BJ (cell line): ENCODE data around the gene OR11L1. TPM values are rescaled to one million over a fixed set of nuclear protein-coding genes. Genes with fewer than 3 reads are reported as not detected.

ENCODE experiments used
- CTCF ChIA-PET: fragments of 350-600 bp; formaldehyde crosslinking; extraction: SDS; loops from one replicate; lab custom pipeline; 2021; ENCODE audit warnings: antibody characterized with exemption, inconsistent platforms; lab: Yijun Ruan, JAX
- POLR2A ChIA-PET: fragments of 300-600 bp; sonication (Branson Sonifier 250); formaldehyde crosslinking; extraction: SDS; loops from one replicate; lab custom pipeline; 2021; ENCODE audit warnings: antibody characterized with exemption; lab: Charles Lee
- DNase-seq: peaks from one replicate; pipeline ENCODE4 v3.0.0-alpha.2; 2011; ENCODE audit warnings: low read depth
- H3K27me3 ChIP-seq: 2 replicates; pipeline ENCODE4 v1.6.0; 2011; ENCODE audit warnings: low read length; ENCODE audit not compliant: control insufficient read depth, insufficient read depth
- H3K36me3 ChIP-seq: 2 replicates; pipeline ENCODE4 v1.5.1; 2011; ENCODE audit warnings: low read length; ENCODE audit not compliant: control insufficient read depth, insufficient read depth
- H3K4me3 ChIP-seq: 2 replicates; pipeline ENCODE4 v1.5.1; 2011; ENCODE audit warnings: low read depth, mild to moderate bottlenecking, control low read depth, low read length
- CTCF ChIP-seq: IDR thresholded peaks from 2 replicates; pipeline ENCODE4 v1.5.1; 2011; ENCODE audit warnings: low read depth, mild to moderate bottlenecking, control low read depth, inconsistent platforms, low read length, moderate library complexity; ENCODE audit not compliant: insufficient read depth
- polyA plus RNA-seq: library from polyadenylated mRNA; depleted of rRNA; stranded (reverse); fragments of >200 nt; gene quantifications from 2 replicates; pipeline ENCODE4 v1.2.3, GENCODE V29; 2011

The OR11L1 gene
- polyA plus RNA-seq, 1 experiment: not detected

DNA sequence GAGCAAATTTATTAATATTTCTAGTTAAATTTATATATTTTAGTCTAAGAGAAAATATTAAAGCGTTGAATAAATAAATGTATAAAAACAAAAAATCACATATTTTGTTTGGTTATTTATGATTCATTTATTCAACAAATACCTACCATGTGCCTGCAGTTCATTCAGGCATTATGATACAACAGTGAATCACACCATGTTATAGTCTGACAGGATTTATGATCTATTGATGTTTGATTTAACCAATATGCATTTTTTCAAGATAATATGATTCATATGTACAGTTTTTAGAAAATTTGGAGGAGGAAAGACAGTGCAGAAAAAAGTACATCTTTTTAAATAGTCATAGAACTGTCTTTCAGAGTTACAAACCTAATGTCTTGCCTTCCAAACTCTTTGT, 7.9 kb upstream of the OR11L1 start:
- ChIA-PET POLR2A (no interaction called here), CTCF (no interaction called here)
- H3K36me3 ChIP-seq: no peaks in the 10 kb centered on the region
- no peak for TF ChIP-seq CTCF
- no peak overlapping the region for H3K4me3 ChIP-seq
- no peaks in the 10 kb centered on the region for H3K27me3 ChIP-seq
- no peak for DNase-seq

DNA sequence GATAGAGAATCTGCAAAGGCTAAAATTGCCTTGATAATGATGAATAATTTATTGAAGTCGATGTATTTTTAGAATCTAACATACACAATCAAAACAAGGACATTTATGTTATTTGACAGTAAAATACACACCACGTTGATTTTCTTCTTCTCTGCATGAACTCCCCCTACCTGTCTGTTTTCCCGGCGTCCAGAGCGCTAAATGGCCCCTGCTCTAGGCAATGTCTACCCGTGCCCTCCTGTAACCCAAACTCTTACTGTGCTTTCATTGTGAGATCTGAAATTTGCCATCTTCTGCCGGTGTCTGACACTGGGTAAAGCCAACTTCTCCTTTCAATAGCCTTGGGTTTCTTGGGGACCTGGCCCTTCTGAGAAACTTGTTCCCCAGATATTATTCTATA, 6.7 kb upstream of the OR11L1 start:
- H3K4me3 ChIP-seq: no peak overlapping the region
- CTCF ChIA-PET: no interaction called here
- POLR2A ChIA-PET: no interaction called here
- no peaks in the 10 kb centered on the region for H3K36me3 ChIP-seq
- no peaks in the 10 kb centered on the region for H3K27me3 ChIP-seq
- no peak for DNase-seq
- no peak for TF ChIP-seq CTCF

GRCh38 chr1:247845693-247846017, 4.0 kb upstream of the OR11L1 start:
- no peaks in the 10 kb centered on the region for H3K27me3 ChIP-seq
- POLR2A ChIA-PET: no interaction called here
- H3K36me3 ChIP-seq: no peaks in the 10 kb centered on the region
- CTCF ChIA-PET: no interaction called here
- no peak for TF ChIP-seq CTCF
- no peak for DNase-seq
- H3K4me3 ChIP-seq: no peak overlapping the region

DNA sequence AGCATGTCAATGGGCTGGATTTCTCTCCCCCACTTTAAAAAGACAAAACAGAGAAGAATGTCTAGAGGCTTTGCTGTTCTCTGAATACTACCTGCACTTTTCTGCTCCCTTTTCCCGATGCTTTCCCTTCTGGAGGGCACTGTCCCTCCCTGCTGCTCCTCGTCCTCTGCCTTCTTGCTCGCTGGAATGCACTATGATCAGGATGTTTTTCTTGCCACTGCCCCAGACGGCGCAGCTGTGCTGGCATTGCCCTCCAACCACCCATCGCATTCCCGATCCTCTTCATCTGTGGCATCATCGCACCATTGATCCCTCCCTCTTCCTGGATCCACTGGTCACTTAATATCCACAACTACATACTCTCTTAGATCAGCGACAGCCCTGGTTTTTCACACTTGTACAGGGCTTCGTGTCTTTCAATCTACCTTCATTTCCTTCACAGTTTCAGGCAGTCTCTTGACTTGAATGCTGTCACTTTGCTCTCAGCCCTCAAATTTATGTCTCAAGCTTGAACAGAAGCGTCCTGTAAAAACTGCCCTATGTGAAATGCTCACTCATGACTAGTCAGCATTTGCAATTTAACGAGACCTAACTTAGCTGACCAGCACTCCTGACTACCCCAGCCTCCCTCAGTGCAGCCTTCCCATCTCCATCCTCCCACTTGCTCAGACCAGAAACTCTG, 3.5 kb upstream of the OR11L1 start:
- no peak for DNase-seq
- no peaks in the 10 kb centered on the region for H3K36me3 ChIP-seq
- TF ChIP-seq CTCF: no peak
- no peak overlapping the region for H3K4me3 ChIP-seq
- H3K27me3 ChIP-seq: no peaks in the 10 kb centered on the region
- CTCF ChIA-PET: no interaction called here
- POLR2A ChIA-PET: no interaction called here

GRCh38 chr1:247843411-247843810, 1.7 kb upstream of the OR11L1 start:
- CTCF ChIA-PET: no interaction called here
- no peak for DNase-seq
- Histone ChIP-seq H3K36me3 (no peaks in the 10 kb centered on the region), H3K27me3 (no peaks in the 10 kb centered on the region), H3K4me3 (no peak overlapping the region)
- POLR2A ChIA-PET: no interaction called here
- no peak for TF ChIP-seq CTCF
